Measurements from ENCODE around the gene NRROS.

- TF ChIP-seq CTCF (IDR thresholded peaks at IDR 0.05) (no peak), EP300 (IDR thresholded peaks at IDR 0.05; ENCODE audit: borderline replicate concordance in 1 of 2, low read depth in 1 of 2, low read length in 1 of 2) (no peak), POLR2AphosphoS5 (IDR thresholded peaks at IDR 0.05; ENCODE audit: low read depth, low read length) (no peak), EZH2phosphoT487 (IDR thresholded peaks at IDR 0.05; ENCODE audit: borderline replicate concordance, low read depth) (no peak), MXI1 (IDR thresholded peaks at IDR 0.05; ENCODE audit: low read depth, low read length) (no peak)
Observed at GRCh38 chr3:196686436-196686835, 46.9 kb downstream of the NRROS start.
